Retinal pigment epithelial cell (primary cell): ENCODE results near the gene NSF.
A peak's percentile ranks its signal among the peaks of the same experiment; 100 is the strongest.

Experiments
- DNase-seq: peaks from one replicate; pipeline ENCODE4 v3.0.0-alpha.2; 2010; ENCODE audit warnings: low read depth
- H3K4me3 ChIP-seq: 2 replicates; pipeline ENCODE4 v1.5.1; 2011; ENCODE audit warnings: mild to moderate bottlenecking, low read length, control low read depth, moderate library complexity
- CTCF ChIP-seq: conservative IDR thresholded peaks from 2 replicates; pipeline ENCODE4 v1.5.1; 2011; ENCODE audit warnings: low read depth, low read length, control low read depth, inconsistent platforms

Gene NSF

GRCh38 chr17:46777943-46778915 lies 187.8 kb downstream of the NSF start:
- H3K4me3 ChIP-seq = no peak overlapping the region
- DNase-seq = no peak
- no peak for TF ChIP-seq CTCF

- no peak for TF ChIP-seq CTCF
- no peak for DNase-seq
- no peak overlapping the region for H3K4me3 ChIP-seq
Measured at GRCh38 chr17:46780003-46780373, 189.5 kb downstream of the NSF start.

GRCh38 chr17:46782250-46782953 lies 191.9 kb downstream of the NSF start:
- H3K4me3 ChIP-seq = no peak overlapping the region
- TF ChIP-seq CTCF = peak; percentile 90
- DNase-seq = no peak

- H3K4me3 ChIP-seq = no peak overlapping the region
- no peak for DNase-seq
Measured at GRCh38 chr17:46783031-46783593, 192.6 kb downstream of the NSF start.

GRCh38 chr17:46785696-46786095 lies 195.2 kb downstream of the NSF start:
- no peak for DNase-seq
- no peak overlapping the region for H3K4me3 ChIP-seq

More at GRCh38 chr17:46783031-46783593, 192.6 kb downstream of the NSF start:
- TF ChIP-seq CTCF = no peak

GRCh38 chr17:46787478-46787877 lies 197.0 kb downstream of the NSF start:
- no peak for TF ChIP-seq CTCF
- DNase-seq = no peak
- H3K4me3 ChIP-seq = no peak overlapping the region

More at GRCh38 chr17:46785696-46786095, 195.2 kb downstream of the NSF start:
- TF ChIP-seq CTCF = no peak
